AG09309 (cell line): ENCODE measurements around the gene CANX.

Experiments
- DNase-seq: peaks from one replicate; pipeline ENCODE4 v3.0.0-alpha.2; 2010; ENCODE audit warnings: low read depth
- H3K4me3 ChIP-seq: 2 replicates; pipeline ENCODE4 v1.5.1; 2011; ENCODE audit warnings: mild to moderate bottlenecking, low read depth, low read length, moderate library complexity; ENCODE audit not compliant: control insufficient read depth
- CTCF ChIP-seq: IDR thresholded peaks from 2 replicates; pipeline ENCODE4 v1.5.1; 2011; ENCODE audit warnings: mild to moderate bottlenecking, low read depth, low read length, inconsistent platforms; ENCODE audit not compliant: insufficient read depth, control insufficient read depth; ENCODE audit errors: missing control alignments

The CANX gene

DNA sequence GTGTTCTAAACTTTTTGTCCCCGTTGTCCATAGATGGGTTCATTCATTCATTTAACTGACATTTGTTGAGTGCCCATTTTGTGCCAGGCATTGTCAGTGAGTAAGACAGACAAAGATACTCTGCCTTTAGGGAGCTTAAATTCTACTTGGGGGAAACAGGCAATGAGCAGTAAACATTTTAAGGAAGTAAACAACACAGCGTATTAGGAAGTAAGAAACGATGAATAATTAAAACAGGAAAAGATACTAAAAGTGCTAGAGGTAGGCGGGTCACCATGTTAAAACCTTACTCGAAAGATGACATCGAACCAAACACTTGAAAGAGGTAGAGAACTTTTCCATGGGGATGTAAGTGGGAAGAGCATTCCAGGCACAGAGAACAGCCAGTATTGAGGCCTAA, 28.3 kb downstream of the CANX start:
- DNase-seq = no peak
- no peak for TF ChIP-seq CTCF
- H3K4me3 ChIP-seq = no peak overlapping the region

GRCh38 chr5:179729303-179729702, 30.5 kb downstream of the CANX start:
- H3K4me3 ChIP-seq = no peak overlapping the region
- TF ChIP-seq CTCF = no peak
- no peak for DNase-seq

- no peak for DNase-seq
- TF ChIP-seq CTCF = no peak
- no peak overlapping the region for H3K4me3 ChIP-seq
These were observed 31.0 kb downstream of the CANX start for GRCh38 chr5:179729727-179730126.

DNA sequence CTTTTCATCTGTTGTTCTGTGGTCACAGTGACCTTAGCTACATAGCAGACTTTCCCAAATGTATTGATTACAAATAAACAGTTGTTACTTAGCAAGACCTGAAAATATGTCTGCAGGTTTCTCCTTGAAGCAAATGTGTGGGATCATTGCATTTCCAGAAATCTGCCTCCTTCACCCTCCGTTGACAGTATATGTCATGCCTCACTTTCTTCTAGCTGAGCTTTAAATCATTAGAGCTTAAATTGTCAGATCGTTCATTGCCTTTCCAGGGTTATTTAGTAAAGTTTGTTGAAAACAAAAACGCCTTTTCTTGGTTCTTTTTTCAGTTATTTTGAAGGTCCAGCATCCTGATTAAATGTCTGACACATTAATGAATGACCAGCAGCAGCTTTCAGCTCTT, 31.6 kb downstream of the CANX start:
- H3K4me3 ChIP-seq = no peak overlapping the region
- TF ChIP-seq CTCF = no peak
- DNase-seq = no peak

GRCh38 chr5:179730852-179731251, 32.1 kb downstream of the CANX start:
- no peak overlapping the region for H3K4me3 ChIP-seq
- TF ChIP-seq CTCF = no peak
- no peak for DNase-seq

DNA sequence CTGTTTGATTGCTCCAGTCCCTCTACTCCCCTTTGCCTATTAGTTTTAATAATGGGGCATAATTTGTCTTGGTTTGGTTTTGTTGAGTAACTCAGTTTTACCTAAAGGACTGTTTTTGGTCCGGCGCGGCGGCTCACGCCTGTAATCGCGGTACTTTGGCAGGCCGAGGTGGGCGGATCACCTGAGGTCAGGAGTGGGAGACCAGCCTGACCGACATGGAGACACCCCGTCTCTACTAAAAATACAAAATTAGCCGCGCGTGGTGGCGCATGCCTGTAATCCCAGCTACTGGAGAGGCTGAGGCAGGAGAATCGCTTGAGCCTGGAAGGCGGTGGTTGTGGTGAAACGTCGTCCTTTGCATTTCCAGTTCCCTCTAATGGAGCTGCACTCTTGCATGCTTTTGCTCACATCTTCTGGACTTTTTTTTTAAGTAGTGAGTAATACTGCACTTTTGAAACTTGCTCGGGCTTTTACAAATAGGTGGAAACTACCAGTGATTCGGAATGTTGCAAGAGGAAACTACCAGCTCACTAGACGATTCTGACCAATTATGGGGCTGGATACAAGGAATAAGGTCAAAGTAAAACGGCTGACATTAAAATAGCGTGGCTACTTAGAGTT, 33.1 kb downstream of the CANX start:
- peak; percentile 80 for DNase-seq
- TF ChIP-seq CTCF = no peak
- H3K4me3 ChIP-seq = peak overlapping the region; percentile 20
